ENCODE measurements around the gene E2F4.

The E2F4 gene

DNA sequence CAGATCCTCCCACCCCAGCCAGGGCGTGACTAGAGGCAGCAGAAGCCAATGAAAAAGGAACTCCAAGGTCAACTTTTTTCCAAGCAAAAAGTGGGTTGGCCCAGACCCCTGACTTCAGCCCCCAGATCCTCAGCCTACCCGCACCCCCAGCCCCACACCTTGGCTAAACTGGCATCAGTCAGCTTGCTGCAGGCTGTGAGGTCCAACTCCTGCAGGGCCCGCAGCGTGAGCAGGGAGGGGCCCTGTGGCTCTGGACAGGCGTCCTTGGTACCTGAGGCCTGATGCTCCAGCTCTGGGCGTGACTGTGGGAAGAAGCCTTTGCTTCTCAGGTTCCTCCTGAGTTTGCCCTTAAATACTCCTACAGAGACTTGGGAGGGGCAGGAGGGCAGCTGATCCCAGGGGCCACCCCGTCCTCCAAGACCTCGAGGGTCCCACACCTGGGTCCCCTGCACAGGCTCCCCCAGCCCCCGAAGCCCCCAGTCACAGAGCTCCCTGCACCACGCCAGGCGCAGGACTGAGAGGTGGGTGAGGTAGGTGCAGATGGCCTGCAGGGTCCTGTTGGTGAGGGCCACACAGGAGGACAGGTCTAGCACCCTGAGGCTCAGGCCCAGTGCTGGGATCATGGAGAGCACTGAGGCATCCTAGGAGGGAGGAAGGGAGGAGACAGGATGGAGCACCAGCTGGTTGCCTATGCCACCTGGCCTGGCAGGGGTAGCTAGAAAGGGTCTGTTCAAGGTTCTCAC lies 16.4 kb downstream of the E2F4 start:
- DNase-seq (ENCODE audit: low read depth, low spot score) = no peak

DNA sequence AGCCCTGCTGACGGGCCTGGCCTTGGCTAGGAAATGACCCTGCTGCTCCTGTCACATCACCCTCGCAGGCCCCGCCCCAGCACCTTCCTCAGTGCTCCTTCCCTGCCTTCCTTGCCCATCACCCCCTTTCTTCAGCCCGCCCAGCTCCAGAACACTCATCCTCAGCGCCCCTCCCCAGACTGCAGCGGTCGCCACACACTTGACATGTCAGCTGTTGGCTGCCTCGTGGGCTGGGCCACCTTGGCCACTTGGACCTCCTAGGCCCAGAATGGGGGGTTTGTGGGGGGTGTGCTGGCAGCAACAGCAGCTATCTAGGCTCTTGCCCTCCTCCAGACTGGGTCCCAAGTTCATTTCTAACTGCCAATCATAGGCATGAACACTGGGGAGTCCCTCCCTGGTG lies 17.6 kb downstream of the E2F4 start:
- no peak for DNase-seq (ENCODE audit: low read depth, low spot score)

DNA sequence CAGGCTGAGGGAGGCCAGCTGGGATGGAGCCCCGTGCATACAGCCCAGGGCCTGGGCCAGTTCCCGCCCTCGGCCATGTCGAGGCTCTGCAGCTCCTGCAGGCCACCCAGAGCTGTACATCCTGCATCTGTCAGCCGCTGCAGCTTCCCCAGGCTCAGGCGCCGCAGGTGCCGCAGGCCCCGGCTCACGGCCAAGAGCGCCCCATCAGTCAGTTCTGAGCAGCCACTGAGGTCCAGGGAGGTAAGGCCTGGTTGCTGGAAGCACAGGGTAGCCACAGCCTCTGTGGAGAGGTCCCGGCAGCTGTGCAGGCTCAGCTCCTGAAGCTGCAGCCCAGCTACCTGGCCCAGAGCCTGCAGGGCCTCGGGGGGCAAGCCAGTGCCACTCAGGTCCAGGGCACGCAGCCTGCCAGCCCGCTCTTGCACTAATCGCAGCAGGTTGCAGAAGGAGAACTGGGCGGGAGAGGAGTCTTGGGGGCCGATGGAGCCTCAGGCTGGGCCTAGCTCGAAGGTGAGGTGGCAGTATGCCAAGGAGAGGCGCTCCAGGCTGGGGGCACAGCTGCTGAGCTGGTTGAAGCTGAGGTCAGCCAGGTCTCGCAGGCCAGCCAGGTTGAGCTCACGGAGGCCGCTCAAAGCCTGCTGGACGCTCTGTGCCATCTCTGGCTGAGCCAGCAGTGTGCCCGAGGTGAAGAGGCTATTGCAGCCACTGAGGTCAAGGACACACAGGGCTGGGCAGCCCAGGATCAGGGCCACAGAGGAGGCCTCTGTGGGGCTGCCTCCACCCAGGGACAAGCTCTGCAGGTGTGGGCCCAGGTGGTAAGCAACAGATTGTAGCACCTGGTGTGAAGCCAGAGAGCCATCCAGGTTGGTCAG lies 18.3 kb downstream of the E2F4 start:
- no peak for DNase-seq (ENCODE audit: low read depth, low spot score)

DNA sequence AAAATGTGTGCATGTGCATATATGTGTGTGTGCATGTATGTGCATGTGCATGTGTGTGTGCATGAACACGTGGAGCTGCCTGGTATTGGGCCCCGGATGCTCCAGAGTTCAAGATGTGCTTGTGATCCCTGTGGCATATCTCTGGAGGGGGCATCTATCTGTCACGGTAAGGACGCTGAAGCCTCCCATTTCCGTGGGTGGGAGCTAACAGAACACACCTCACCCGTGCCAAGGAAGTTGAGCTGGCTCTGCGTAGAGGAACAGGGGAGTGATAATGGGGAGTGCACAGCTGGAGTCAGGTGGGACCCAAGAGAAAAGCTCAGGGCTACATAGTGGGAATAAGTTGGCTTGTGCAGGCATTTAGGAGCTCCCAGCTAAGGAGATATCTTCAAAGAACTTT lies 19.7 kb downstream of the E2F4 start:
- DNase-seq (ENCODE audit: low read depth, low spot score) = no peak

DNA sequence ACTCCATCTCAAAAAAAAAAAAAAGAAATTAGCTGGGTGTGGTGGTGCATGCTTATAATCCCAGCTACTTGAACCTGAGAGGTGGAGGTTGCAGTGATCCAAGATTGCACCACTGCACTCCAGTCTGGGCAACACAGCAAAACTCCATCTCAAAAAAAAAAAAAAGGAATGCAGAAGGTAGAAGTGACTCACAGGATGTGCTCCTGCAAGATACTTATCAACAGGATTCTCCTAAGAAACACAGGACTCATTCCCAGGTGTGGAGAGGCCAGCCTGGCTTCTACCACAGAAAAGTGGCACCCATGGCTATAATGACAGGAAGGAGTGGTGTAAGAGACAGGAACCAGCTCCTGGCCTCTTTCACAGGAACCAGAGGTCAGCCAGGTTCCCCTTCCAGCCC lies 20.8 kb downstream of the E2F4 start:
- DNase-seq (ENCODE audit: low read depth, low spot score) = no peak

DNA sequence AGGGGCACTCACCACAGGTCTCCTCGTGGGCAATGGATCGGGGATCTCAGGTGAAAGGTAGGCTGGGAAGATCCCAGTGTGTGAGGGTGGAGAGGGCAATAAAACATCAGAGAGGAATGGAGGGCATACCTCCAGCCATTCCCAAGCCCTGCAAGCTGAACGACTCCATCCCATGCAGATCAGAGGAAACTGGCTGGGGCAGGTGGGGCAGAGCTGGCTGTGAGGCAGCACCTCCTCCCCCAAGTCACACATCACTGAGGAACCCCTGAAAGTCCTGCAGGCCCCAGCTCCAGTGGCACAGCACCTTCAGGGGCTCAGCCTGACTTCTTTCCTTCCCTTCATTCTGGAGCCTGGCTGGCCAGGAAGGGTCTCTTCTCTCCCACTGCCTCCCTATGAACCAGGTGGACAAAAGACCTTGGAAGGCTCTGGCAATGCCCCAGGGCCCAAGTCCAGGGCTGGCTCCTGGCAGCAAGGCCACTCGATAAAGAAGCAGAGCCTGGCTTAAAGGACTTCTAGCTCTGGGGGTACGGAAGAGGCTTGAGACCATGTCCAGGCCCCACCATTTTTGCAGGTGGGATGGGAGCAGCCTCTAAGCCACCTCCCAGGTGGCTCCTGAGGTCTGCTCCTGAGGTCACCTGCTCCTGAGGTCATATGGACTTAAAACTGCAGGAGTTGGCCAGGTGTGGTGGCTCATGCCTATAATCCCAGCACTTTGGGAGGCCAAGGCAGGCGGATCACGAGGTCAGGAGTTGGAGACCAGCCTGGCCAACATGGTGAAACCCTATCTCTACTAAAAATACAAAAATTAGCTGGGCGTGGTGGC lies 21.5 kb downstream of the E2F4 start:
- no peak for DNase-seq (ENCODE audit: low read depth, low spot score)

DNA sequence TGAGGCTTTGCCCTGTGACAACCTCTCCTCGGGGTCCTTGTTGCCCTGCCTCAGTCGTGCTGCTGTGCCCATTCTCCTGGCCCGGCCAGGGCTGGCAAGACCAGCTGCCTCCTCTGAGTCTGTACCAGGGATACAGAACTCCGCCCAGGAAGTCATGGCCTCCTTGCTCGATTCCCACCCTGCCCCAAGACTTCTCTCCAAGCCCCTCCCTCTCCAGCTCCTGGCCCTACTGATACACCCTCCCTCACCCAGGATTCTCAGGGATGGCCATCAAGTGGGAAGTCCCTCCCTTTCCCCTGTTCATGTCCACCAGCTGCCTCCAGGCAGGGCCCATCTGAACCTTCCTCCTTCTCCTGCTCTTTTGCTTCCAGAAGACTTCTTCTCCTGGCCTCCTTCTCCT lies 23.8 kb downstream of the E2F4 start:
- DNase-seq (ENCODE audit: low read depth, low spot score) = no peak

DNA sequence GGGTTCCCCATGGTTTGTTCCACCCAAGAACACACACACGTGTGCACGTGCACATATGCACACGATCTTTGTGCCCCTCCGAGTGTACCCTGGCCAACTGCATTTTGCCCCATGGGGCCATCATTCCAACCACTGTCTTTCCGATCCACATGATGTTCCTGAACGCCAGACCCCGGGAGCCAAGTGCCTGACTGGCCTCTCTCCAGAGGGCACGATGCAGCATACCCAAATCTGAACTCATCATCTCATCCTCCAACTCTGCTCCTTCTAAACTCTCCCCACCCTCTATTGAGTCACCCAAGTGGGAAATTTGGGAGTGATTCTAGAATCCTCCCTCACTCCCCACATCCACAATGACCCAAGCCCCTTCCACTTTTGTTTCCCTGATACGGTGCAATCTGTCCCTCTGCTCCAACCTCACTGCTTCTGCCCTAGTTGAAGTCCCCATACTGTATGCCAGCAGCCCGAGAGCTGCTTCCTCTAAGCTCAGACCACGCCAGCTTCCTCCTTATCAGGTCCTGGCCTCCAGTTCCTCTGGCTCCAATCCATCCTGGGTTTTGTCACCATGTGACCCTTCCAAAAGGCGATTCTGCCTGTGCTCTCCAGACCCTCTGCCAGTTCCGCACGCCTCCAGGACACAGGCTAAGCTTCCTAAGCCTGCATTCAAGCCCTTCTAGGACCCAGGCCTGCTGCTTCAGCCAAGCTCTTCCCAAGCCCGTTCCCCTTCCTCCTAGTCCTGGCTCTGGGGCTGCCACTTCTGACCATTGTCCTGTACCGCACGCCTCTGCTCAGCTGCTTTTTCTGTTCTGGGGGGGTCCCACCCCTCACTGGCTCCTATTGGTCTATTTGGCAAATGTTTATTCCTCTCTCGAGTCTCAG lies 24.9 kb downstream of the E2F4 start:
- DNase-seq (ENCODE audit: low read depth, low spot score) = no peak

DNA sequence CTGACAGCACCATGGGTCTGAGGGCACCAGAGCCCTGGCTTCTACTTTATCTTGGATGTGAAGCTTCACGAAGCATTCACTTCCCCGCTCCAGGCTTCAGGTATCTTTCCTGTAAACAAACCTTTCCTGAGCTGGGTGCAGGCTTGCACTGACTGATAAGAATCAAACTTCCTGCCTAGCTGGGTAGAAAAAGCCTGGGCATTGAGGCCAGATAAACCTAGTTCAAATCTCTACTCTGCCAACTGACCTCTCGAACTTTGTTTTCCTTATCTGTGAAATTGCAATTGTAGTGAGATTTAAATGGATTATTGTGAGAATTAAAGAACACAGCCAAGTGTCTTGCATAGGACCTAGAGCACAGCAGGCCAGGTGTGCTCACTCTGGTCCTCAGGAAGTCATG lies 32.0 kb downstream of the E2F4 start:
- DNase-seq (ENCODE audit: low read depth, low spot score) = no peak

DNA sequence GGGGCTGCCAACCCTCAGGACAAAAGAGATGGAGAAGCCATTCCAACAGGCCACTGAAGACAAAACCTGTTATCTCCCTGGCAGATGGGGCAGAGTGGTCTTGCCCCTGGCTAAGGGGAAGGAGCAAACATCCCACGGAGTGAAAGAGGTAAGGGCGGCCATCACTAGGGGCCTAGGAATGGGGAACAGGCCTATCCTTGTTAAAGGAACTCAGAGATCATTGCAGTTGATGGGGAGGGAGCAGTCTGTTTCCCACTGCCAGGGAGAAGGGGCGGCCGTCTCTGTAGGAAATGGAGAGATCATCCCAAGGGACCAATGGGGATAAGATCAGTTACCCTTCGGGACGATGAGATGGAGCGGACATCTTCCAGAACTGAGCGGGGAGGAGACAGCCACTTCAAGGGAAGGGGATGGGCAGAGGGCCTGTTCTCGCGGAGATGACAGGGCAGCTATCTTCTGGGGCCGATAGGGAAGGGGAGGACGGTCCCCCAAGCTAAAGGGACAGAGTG lies 34.4 kb downstream of the E2F4 start:
- DNase-seq (ENCODE audit: low read depth, low spot score) = no peak

DNA sequence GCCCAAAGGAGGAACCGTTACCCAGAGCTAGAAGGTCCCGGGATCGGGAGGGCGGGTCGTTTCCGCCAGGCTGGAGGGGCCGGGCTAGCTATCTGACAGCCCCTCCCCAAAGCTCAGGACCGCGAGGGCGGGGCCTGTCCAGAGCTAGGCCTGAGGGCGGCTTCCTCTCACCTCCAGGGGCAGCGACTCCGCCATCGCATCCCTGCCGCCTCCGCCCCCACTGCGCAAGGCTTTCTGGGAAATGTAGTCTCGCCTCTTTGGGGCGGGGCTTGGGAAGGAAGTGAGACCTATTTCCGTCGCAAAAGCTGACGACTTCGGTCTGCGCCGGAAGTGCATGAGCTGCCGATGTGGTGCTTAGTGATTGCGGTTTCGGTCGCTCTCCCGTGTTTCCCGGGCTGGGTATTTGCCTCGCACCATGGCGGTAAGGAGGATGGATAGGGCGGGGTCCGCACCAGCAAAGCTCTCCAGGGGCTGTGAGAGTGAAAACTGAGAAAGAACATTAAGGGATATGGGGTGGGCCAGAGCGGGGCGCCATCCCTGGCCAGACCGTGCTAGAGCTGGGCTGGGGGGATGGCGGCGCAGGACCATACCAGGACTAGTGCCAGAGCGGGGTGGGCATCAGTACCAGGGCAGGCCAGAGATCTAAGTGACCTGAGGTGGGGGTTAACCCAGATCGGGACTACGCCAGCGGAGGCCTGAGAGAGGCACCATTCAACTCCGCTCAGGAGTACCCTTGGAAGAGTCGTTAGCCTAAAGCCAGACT lies 35.0 kb downstream of the E2F4 start, which contains the start of gene TMEM208:
Gene TMEM208, plus strand, starts transcription at position 327 of the 763 bp plus-strand sequence. Its CDS starts 89 bp downstream, at position 416.
- DNase-seq (ENCODE audit: low read depth, low spot score) = peak; percentile 100

DNA sequence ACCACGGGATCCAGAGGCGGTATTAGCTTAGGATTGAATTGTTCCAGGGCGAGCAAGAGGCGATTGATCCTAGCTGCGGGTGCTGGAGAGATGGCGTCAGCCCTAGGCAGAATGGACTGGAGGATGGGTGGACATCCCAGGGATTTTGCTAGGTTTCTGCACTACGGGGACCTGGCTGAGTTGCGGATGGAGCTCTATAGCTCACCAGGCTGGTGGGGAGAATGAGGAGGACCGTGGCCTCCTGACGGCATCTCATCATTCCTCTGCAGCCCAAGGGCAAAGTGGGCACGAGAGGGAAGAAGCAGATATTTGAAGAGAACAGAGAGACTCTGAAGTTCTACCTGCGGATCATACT lies 35.6 kb downstream of the E2F4 start:
- DNase-seq (ENCODE audit: low read depth, low spot score) = no peak

DNA sequence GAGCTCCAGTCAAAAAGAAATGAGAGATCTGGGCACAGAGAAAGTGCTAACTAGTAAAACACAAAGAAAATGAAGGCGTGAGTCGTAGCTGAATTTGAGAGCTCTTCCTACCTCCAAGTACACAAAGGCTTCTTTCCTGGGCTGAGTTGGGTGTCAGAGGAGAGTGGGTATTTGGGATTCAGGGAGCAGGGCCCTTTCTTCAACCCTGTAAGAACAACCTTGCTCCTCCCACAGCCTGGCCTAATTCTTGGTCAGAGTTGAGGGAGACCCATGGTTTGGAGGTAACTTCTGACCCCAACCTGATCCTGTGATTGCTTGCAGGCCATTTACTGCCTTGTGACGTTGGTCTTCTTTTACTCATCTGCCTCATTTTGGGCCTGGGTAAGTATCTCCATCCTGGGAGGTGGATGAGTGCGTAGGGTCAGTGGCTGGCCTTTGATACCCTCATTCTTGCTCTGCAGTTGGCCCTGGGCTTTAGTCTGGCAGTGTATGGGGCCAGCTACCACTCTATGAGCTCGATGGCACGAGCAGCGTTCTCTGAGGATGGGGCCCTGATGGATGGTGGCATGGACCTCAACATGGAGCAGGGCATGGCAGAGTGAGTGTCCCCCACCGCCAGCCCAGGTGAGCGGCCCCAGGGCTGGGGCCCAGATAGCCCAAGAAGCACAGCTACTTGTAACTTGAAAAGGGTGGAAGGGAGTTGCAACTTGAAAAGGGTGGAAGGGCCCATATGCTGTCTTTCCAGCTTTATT lies 36.3 kb downstream of the E2F4 start:
- no peak for DNase-seq (ENCODE audit: low read depth, low spot score)

DNA sequence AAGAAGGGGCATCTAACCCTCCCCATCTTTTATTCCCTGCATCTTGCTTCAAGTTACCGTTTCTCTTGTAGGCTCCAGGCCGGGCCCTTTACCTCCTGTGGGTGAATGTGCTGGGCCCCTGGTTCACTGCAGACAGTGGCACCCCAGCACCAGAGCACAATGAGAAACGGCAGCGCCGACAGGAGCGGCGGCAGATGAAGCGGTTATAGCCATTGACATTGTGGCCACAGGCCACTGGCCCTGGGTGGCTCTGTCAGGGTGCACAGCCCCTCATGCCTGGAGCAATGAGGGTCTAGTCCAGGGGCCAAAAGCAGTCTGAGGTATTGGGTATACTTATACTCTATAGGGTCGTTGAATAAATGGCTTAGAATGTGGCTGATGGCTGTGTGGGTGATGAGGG lies 37.0 kb downstream of the E2F4 start:
- no peak for DNase-seq (ENCODE audit: low read depth, low spot score)

DNA sequence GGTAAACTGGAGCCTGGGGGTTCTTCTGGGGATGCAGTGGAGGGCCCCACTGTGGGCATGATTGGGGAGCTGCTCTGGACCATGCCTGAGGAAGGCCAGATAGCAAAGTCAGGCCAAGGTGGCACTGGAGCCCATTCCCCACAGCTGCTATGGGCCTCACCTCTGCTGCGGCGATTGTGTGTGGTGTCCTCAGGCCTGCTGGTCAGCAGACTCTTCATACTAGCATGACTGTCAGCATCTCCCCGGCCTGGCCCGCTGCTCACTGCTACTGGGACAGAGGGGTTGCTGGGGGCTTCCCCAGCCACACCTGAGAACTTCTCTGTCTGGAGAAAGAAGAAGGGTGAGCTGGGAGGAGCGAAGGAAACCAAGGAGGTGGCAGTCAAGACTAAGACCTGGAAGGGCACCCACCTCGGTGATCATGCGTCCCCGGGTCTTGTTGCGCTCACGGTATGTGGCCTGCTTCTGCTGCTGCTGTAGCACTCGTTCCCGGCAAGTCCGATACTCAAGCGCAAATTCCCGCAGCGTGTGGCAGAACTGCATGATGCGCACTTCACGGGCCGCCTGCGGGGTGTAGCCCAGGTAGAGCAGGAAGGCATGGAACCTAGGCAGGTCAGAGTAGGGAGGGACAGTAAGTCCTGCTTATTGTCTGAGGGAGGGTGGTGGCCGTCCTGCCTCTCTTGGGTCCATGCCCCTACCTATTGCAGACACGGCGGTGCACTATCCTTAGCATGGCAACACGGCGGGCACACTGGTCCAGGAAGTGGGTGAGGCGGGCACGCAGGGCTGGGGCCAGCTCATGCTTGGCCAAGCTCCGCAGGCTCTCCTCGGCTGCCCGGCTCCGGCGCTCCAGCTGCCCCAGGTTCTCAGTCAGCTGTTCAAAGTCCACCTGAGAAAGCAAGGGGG lies 38.2 kb downstream of the E2F4 start:
- DNase-seq (ENCODE audit: low read depth, low spot score) = no peak

DNA sequence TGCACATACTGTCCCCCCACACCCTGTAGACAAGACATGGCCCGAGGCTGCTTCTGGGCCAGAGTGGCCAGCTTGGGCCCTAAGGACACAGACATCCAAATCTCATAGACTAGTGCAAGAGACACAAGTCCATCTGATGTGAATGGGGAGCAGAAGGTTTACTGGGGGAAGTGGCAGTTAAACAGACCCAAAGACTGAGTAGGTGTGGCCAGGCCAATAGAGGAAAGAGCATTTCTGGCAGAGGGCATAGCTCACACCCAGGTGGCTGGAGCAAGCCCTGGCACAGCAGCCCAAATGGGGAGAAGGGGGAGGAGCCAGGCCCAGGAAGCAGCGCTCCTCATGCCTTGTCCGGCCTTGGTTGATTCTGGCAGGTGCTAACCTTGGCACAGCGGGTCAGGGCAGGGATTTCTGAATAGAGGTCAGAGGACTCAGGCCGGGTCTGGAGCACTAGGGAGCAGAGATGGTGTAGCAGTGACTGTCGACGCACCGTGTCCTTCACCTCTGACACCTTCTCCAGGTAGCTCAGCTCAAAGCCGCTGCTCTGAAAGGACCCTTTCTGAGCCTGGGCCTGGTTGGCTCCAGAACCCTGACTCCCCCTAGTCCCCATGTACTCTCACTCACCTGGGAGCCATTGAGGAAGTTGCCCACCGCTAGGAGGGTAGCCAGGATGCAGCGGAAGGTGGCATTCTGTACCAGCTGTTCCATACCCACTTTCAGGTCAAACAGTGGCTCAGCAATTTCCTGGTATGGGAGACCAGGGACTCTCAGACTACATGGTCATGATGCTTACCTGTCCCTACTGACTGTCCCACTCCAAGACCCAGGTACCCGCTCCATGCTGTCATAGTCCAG lies 39.1 kb downstream of the E2F4 start:
- DNase-seq (ENCODE audit: low read depth, low spot score) = no peak

DNA sequence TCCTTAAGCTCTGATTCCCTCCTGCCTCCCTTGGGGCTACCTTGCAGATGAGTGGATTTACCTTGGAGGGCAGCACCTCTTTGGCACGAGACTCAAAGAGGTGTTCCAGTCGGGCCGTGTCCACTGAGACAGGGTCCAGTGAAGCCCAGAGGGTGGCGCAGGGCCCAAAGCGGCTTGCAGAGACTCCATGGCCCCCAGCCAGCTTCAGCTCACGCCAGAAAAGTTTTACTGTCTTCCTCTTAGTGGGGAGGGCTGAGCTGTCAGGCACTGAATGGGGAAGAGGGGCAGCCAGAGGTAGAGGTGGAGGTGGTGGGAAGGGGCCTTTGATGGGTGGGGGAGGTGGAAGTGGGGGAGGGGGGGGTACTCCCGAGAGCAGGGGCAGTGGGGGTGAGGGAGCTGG lies 41.6 kb downstream of the E2F4 start:
- no peak for DNase-seq (ENCODE audit: low read depth, low spot score)

All from astrocyte of the hippocampus (primary cell).